ENCODE data around the gene AGAP3. TPM values are rescaled to one million over a fixed set of nuclear protein-coding genes. Genes with fewer than 3 reads are reported as not detected.

AGAP3 gene
- total RNA-seq, 2 donors from 2014 or later, result 26.9 to 28.4 TPM

GRCh38 chr7:151048911-151049463 lies 37.3 kb upstream of the AGAP3 start:
- H3K9me3 Mint-ChIP-seq, result no peaks in the 10 kb centered on the region

DNA sequence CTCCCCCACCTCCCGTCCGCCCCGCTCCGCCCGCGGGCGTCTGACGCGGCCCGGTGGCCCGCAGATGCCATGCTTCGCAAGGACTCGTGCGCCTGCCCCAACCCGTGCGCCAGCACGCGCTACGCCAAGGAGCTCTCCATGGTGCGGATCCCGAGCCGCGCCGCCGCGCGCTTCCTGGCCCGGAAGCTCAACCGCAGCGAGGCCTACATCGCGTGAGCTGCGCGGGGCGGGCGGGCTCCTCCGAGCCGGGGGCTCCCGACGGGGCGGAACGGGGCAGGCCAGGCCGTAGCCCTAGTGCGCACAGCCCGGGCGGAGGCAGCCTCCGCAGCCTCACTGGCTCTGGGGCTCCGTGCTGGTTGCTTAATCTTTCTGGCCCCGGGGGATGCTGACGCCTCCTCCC lies 35.2 kb upstream of the AGAP3 start:
- Mint-ChIP-seq H3K4me1 (ENCODE audit: low read depth) (peaks cover 4% of the 10 kb centered on the region), H3K9me3 (no peaks in the 10 kb centered on the region), H3K36me3 (ENCODE audit: insufficient read depth in 2 of 2) (no peaks in the 10 kb centered on the region), H3K27me3 (ENCODE audit: low read depth) (no peaks in the 10 kb centered on the region), H3K4me3 (no peak overlapping the region), H3K27ac (no peak overlapping the region)
- DNase-seq, result peak; percentile 55 to 57
- peak; percentile 68 to 69 for ATAC-seq (replicated peaks in 1 of 2)

More at GRCh38 chr7:151048911-151049463, 37.3 kb upstream of the AGAP3 start:
- Mint-ChIP-seq H3K27ac (no peak overlapping the region), H3K4me3 (no peak overlapping the region), H3K27me3 (ENCODE audit: low read depth) (no peaks in the 10 kb centered on the region), H3K36me3 (ENCODE audit: insufficient read depth in 2 of 2) (no peaks in the 10 kb centered on the region), H3K4me1 (ENCODE audit: low read depth) (peaks cover 4% of the 10 kb centered on the region)
- ATAC-seq (replicated peaks in 1 of 2) (no peak), DNase-seq (no peak)

DNA sequence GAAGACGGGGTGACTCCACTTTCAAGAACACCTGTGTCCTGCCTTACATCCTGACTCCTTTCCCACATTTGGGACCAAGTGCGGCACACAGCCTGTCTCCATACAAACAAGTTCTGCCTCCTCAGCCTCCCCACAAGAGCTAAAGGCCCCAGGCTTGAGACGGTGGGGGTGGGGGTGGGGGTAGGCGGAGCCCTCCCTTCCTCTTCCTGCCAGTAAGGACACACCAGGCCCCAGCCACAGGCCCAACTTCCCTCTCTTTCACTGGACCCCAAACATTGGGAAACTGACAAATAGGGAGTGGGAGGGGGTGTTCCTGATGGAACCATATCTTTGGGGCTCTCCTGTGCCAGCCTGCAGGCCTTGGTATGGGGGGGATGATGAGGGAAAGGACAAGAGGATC lies 33.2 kb upstream of the AGAP3 start:
- H3K36me3 Mint-ChIP-seq (ENCODE audit: insufficient read depth in 2 of 2), result no peaks in the 10 kb centered on the region
- H3K4me1 Mint-ChIP-seq (ENCODE audit: low read depth), result peaks cover 18% of the 10 kb centered on the region
- H3K9me3 Mint-ChIP-seq, result no peaks in the 10 kb centered on the region
- DNase-seq (no peak), ATAC-seq (replicated peaks in 1 of 2) (no peak)
- no peak overlapping the region for H3K27ac Mint-ChIP-seq
- H3K27me3 Mint-ChIP-seq (ENCODE audit: low read depth), result no peaks in the 10 kb centered on the region
- no peak overlapping the region for H3K4me3 Mint-ChIP-seq

- ATAC-seq (replicated peaks in 1 of 2), result no peak
- Mint-ChIP-seq H3K4me3 (no peak overlapping the region), H3K27me3 (ENCODE audit: low read depth) (no peaks in the 10 kb centered on the region), H3K9me3 (no peaks in the 10 kb centered on the region), H3K36me3 (ENCODE audit: insufficient read depth in 2 of 2) (peaks cover 0 to 1% of the 10 kb centered on the region in 2 donors), H3K4me1 (ENCODE audit: low read depth) (peaks cover 24% of the 10 kb centered on the region), H3K27ac (no peak overlapping the region)
- DNase-seq, result no peak
Measured at GRCh38 chr7:151053751-151054150, 32.5 kb upstream of the AGAP3 start.

GRCh38 chr7:151056283-151056665 lies 30.0 kb upstream of the AGAP3 start:
- H3K27me3 Mint-ChIP-seq (ENCODE audit: low read depth), result no peaks in the 10 kb centered on the region
- ATAC-seq (replicated peaks in 1 of 2) (no peak), DNase-seq (no peak)
- H3K27ac Mint-ChIP-seq, result no peak overlapping the region
- H3K36me3 Mint-ChIP-seq (ENCODE audit: insufficient read depth in 2 of 2), result peaks cover 0 to 2% of the 10 kb centered on the region in 2 donors
- H3K4me3 Mint-ChIP-seq, result peak overlapping the region; percentile 98
- peaks cover 38% of the 10 kb centered on the region for H3K4me1 Mint-ChIP-seq (ENCODE audit: low read depth)
- H3K9me3 Mint-ChIP-seq, result no peaks in the 10 kb centered on the region

DNA sequence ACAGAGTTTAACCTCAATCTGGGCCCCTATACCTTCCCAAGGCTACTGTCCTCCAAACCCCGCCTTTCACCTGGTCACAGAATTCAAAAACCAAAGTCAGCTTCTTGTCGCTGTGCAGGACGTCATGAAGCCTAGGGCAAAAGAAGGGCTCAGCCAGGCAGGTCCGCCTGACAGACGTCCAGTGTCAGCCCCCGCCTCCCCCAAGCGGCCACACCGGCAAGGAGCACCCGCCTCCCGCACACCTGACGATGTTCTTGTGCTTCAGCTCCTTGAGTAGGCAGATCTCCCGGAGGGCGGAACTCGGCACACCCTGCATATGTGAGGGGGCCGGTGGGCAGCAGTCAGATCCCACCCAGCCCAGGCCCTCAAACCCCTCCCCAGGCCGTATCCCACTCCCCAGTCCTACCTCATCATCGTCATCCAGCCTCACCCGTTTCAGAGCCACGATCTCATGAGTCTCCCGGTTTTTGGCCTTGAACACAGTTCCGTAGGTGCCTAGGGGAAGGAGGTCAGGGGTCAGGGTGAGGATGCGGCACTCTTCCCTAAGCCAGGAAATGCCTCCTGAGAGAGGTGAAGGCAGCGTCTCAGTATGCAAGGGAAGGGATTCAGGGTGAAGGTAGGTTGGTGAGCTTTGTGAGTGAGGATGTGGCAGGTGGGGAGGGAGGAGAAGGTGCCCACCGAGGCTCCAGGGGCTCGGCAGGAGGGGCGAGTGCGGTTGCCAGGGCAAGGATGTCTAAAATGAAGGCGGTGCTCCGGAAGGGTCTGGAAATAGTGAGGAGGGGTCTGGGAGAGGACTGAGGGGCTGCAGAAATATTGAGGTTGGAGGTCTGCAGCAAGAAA lies 29.4 kb upstream of the AGAP3 start:
- Mint-ChIP-seq H3K27me3 (ENCODE audit: low read depth) (no peaks in the 10 kb centered on the region), H3K36me3 (ENCODE audit: insufficient read depth in 2 of 2) (peaks cover 0 to 2% of the 10 kb centered on the region in 2 donors), H3K27ac (no peak overlapping the region), H3K9me3 (no peaks in the 10 kb centered on the region), H3K4me1 (ENCODE audit: low read depth) (peaks cover 44% of the 10 kb centered on the region), H3K4me3 (peak overlapping the region; percentile 98)
- DNase-seq (no peak), ATAC-seq (replicated peaks in 1 of 2) (no peak)

DNA sequence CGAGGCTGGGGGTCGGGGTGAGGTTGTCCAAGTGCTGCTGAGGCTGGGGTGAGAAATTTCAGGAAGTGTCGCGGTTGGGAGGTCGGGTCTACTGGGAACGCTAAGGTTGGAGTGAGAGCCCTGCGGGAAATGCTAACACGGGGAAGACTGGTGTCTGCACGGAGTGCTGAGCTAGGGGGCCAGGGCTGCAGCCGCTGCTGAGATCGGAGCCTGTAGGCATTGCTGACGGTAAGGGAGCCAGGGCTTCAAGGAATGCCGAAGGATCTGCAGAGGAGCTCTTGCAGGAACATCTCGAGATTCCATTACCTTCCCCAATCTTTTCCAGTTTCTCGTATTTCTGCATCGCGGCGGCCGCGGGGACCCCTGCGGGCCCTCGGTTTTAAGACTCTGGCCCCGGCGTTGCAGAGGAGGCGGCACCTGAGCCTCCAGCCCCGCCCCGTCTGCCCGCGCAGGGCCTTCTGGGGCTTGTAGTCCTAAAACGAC lies 28.7 kb upstream of the AGAP3 start, which contains the start of gene CDK5:
Gene CDK5 (minus strand): TSS at position 392 of the 483 bp plus-strand sequence. CDS start 49 bp downstream, at position 343.
- Mint-ChIP-seq H3K4me3 (peak within 1 kb of the TSS; percentile 98), H3K9me3 (no peaks in the 10 kb centered on the region), H3K4me1 (ENCODE audit: low read depth) (peaks cover 43% of the 10 kb centered on the region), H3K27ac (peak within 1 kb of the TSS; percentile 96), H3K27me3 (ENCODE audit: low read depth) (no peaks in the 10 kb centered on the region), H3K36me3 (ENCODE audit: insufficient read depth in 2 of 2) (peaks cover 0 to 2% of the 10 kb centered on the region in 2 donors)
- ATAC-seq (replicated peaks in 1 of 2) (peak; percentile 2 to 4), DNase-seq (no peak)

- ATAC-seq (replicated peaks in 1 of 2), result peak; percentile 94 to 95
- DNase-seq, result peak; percentile 96 to 97
- Mint-ChIP-seq H3K9me3 (no peaks in the 10 kb centered on the region), H3K36me3 (ENCODE audit: insufficient read depth in 2 of 2) (peaks cover 0 to 2% of the 10 kb centered on the region in 2 donors), H3K27ac (peak overlapping the region; percentile 96), H3K27me3 (ENCODE audit: low read depth) (no peaks in the 10 kb centered on the region), H3K4me3 (peak overlapping the region; percentile 98), H3K4me1 (ENCODE audit: low read depth) (peaks cover 41% of the 10 kb centered on the region)
Measured at GRCh38 chr7:151057989-151058780, 28.1 kb upstream of the AGAP3 start.

DNA sequence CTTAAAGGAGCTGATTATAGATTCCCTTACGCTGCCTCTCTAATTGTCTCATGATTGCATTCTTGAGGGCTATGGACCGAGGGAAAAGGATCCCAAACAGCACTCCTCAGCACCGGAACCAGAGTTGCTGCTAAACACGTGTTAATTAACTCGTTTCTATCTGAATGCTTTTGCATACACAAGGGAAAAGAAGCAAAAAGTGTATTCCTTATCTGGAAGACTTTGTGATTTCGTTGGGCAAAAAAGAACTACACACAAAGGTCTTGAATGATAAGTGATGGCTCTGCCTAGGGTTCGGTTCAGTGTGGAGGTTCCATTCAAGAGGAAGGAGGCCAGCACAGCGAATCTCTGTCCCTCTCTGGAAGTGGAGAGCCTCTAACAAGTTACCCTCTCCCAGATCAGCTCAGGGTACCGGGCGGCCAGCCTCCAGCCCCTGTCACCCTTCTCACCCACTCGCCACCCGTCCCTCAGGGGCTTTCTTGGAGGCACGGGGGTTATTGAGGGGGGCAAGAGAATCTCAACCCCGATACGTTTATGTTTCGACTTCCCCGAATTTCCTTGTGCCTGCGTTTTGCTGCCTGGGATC lies 27.4 kb upstream of the AGAP3 start:
- ATAC-seq (replicated peaks in 1 of 2), result no peak

DNA sequence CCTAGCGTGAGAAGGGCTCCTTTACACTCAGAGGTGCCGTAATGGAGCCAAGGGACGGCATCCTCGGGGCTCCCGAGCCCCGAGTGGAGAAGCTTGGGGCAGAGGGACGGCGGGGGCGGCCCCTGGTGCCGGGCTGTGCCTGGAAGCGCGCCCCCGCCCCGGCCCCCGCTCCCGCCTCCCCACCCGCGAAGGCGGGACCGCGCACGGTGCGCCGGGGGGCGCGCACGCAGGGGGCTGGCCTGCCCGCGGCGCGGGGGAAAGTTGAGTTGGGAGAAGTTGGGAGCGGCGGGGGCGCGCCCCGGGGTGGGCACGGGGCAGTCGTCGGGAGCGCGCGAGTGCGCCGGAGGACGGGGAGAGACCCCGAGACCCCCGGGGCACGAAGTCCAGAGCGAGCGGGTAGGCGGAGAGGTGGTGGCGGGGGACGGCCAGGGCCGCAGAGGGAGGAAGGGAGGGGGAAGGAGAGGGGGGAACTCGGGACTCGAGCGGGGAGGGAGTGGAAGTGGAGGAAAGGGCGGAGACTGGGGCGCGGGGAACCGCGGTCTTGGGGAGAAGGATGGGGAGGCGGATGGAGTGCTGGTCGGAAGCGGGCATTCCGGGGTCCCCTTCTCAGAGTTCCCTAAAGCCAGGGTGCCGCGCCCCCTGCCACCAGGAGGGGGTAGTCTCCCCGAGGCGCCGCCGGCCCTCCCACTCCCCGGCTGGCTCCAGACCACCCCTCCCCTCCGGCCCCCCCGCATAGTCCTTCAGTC lies 26.7 kb upstream of the AGAP3 start, which contains the start of gene SLC4A2:
Gene SLC4A2 (plus strand): TSS at position 223 of the 746 bp plus-strand sequence. CDS start 2,399 bp downstream, outside the sequence.
- Mint-ChIP-seq H3K27me3 (ENCODE audit: low read depth) (no peaks in the 10 kb centered on the region), H3K27ac (peak within 1 kb of the TSS; percentile 96), H3K36me3 (ENCODE audit: insufficient read depth in 2 of 2) (peaks cover 0 to 2% of the 10 kb centered on the region in 2 donors)

More for the DNA sequence above, 27.4 kb upstream of the AGAP3 start:
- Mint-ChIP-seq H3K9me3 (no peaks in the 10 kb centered on the region), H3K27ac (peak overlapping the region; percentile 96), H3K27me3 (ENCODE audit: low read depth) (no peaks in the 10 kb centered on the region), H3K4me3 (peak overlapping the region; percentile 98), H3K36me3 (ENCODE audit: insufficient read depth in 2 of 2) (peaks cover 0 to 2% of the 10 kb centered on the region in 2 donors), H3K4me1 (ENCODE audit: low read depth) (peaks cover 41% of the 10 kb centered on the region)
- DNase-seq, result peak; percentile 25 to 30

GRCh38 chr7:151060113-151060415 lies 26.2 kb upstream of the AGAP3 start:
- peaks cover 41% of the 10 kb centered on the region for H3K4me1 Mint-ChIP-seq (ENCODE audit: low read depth)
- ATAC-seq (replicated peaks in 1 of 2) (no peak), DNase-seq (no peak)
- H3K27ac Mint-ChIP-seq, result no peak overlapping the region
- no peaks in the 10 kb centered on the region for H3K9me3 Mint-ChIP-seq
- peak overlapping the region; percentile 98 for H3K4me3 Mint-ChIP-seq
- no peaks in the 10 kb centered on the region for H3K27me3 Mint-ChIP-seq (ENCODE audit: low read depth)
- H3K36me3 Mint-ChIP-seq (ENCODE audit: insufficient read depth in 2 of 2), result peaks cover 0 to 2% of the 10 kb centered on the region in 2 donors

More for the DNA sequence above, 26.7 kb upstream of the AGAP3 start, which contains the start of gene SLC4A2:
- DNase-seq (peak; percentile 69 to 84), ATAC-seq (replicated peaks in 1 of 2) (peak; percentile 26 to 46)
- Mint-ChIP-seq H3K9me3 (no peaks in the 10 kb centered on the region), H3K4me3 (peak within 1 kb of the TSS; percentile 98), H3K4me1 (ENCODE audit: low read depth) (peaks cover 41% of the 10 kb centered on the region)
